Breast epithelium (tissue), 3 donors: ENCODE data around the gene RUVBL1.

ENCODE experiments used
- POLR2A ChIP-seq: fragments of 450-650 bp; IDR thresholded peaks from one replicate; pipeline ENCODE4 v1.6.1; 2016; ENCODE audit warnings: antibody characterized with exemption, mild to moderate bottlenecking, moderate library complexity
- POLR2AphosphoS5 ChIP-seq, 3 donors: sonication (generic); formaldehyde crosslinking; IDR thresholded peaks; one replicate each; pipeline ENCODE4 v1.6.1; 2017; ENCODE audit warnings: antibody characterized with exemption in 3 of 3

GRCh38 chr3:128060473-128061381 lies 62.9 kb downstream of the RUVBL1 start:
- TF ChIP-seq POLR2A (no peak), POLR2AphosphoS5 (IDR thresholded peaks at IDR 0.05) (no peak)
